Putamen (tissue), 1 donor: ENCODE data around the gene MRPL53.

ENCODE experiments used
- DNase-seq: peaks from one replicate; pipeline ENCODE4 v3.0.0-alpha.2; 2016; ENCODE audit warnings: low spot score

Gene MRPL53

GRCh38 chr2:74426181-74426758 lies 46.2 kb downstream of the MRPL53 start:
- DNase-seq, result no peak

- no peak for DNase-seq
Observed at GRCh38 chr2:74425523-74425922, 47.0 kb downstream of the MRPL53 start.

- no peak for DNase-seq
Observed at GRCh38 chr2:74424995-74425406, 47.5 kb downstream of the MRPL53 start.

GRCh38 chr2:74424139-74424992 lies 48.1 kb downstream of the MRPL53 start:
- no peak for DNase-seq

- DNase-seq, result no peak
Observed at GRCh38 chr2:74423231-74424095, 49.0 kb downstream of the MRPL53 start.
